NOMO-1 treated with dmso at 0.1 percent for 144 hours (cell line): ENCODE data around the gene FAM3B.
"Not testable (repeated sequence)": the region's sequence is repeated elsewhere in the genome, so short reads cannot be mapped to it uniquely, and the experiment has no call there.

Experiments used
- DNase-seq: peaks from one replicate; lab custom pipeline; 2025; ENCODE audit not compliant: unreplicated experiment; lab: John Stamatoyannopoulos, UW

FAM3B gene

DNA sequence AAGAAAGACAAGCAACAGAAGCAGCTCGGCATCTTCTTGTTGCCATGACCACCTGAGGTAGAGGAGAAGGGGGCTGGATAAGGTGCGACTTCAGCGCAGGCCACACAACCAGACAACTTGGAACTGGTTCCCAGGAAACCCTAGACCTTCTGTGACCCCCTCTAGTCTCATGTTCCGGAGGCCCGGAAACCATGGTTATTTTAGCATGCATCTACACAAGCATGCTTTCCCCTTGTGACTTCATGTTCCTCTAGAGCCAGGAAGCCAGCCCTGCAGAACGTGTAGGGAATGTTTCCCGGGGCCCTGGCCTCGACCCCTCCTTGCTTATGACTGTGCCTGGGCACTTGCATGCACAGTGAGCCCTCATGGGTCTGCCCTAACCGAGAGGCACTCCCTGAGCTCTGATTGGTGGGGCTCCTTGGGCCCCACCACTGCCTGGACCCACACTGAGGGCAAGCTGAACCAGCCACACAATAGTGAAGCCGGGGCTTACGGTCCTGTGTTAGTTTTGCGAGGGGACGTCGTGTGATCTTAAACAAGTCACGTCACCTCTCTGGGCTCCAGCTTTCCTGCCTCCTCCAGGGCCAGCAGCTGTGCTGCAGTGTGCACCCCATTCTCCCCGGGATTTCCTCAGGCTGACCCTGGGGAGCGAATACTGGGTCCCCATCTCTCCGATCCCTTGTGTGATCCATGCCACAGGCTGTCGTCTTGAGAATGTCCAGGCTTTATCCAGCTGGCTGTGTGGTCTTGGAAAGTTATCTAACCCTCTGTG, 33.2 kb downstream of the FAM3B start:
- no peak for DNase-seq

DNA sequence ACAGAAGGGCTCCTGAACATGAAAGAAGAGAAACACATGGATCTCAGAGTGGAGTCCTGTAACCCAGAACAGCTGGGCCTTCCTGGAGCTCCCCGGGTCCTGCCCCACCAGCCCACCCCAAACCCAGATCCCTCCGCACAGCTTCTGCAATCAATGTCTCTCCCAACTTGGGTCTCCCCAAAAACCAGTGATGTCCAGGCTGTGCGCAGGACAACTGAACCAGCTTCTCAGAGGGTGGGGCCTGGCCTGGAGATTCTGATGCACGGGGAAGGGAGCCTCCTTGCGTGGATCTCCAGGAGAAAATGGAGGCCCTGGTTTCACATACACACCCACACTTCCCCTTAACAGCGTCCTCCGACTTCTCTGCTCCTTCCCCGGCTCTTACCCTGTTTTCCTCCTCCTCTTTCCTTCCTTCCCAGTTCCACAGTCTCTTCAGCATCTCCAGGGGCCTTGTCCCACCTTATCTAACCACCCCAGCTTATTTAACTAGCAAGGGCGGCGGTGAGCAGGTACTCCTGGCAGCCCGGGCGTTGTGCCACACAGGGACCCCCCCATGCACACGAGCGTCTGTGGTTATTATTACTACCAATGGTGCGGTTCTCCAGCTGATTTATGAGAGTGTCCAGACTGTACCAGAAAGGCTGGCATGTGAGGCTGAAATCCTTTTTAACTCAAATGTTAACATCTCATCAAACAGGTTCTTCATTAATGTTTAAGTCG, 34.0 kb downstream of the FAM3B start:
- no peak for DNase-seq

DNA sequence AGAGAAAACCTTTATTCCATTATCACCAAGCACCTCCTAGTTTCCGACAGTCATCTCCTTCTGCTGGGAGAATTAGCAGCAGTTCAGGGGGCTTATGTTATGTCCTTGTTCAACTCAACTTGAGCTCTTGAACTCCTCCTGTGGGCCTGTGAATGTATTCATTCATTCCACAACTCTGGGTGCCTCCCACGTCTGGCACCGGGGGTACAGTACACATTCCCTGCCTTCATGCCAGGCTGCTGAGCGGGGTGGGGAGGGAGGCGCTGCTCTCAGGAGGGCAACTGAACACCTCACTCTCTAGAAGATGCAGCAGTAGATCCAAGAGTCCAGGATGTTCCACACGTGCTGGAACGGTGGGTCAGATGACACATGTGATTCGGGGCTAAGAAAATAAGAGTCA, 40.9 kb downstream of the FAM3B start:
- DNase-seq: no peak

DNA sequence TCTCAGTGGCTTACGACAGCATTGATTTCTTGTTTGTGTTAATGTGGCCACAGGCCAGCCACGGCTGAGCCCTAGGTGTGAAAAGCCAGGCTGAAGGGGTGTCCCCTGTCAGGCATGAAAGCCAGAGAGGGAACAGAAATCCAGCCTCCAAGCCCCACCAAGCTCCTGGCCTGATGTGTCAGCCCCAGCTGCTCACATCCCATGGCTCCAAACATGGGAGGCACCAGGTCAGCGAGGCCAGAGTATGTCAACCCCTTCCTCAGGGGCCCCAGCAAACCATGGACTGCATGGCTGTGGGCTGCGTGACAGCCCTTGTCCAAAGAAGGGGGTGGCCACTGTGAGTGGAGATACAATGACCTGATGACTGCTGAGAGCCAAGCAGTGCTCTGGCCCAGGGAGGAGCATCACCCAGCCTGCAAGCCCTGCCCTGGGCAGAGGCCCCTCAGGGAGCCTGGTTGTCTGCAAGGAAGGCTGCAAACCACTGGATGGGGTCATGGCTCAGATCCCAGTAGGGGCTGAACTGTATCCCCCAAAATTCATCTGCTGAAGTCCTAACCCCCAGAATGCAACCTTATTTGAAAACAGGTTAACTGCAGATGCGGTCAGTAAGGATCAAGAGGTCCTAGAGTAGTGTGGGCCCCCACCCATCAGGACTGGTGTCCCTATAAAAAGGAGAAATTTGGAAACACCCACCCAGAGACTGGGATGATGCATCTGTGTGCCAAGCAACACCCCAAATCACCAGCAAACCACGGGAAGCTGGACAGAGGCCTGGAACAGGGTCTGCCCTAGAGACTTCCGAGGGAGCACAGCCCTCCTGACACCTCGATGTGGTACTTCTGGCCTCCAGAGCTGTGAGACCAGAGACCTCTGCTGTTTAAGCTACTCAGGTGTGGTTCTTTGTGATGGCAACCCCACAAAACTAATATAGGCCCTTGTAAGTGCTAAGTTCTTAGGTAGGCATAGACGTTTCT, 41.9 kb downstream of the FAM3B start:
- DNase-seq: no peak

DNA sequence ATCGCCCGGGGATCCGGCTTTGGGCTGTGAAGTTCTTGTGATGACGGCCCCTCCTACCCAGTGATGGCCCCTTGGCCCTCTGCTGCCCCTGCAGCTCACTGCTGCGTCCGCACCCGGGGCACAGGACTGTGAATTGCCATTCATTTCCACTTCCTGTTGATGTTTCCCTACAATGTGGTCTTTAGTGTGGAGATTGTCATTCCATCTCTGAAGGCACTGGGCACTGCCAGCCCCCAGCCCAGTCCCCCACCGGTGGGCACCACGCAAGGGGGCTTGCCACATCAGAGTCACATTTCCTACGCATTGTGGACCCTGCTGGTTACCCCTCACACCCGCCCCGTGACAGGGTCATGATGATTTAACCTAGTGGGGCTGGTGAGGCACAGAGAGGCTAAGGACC, 42.7 kb downstream of the FAM3B start:
- no peak for DNase-seq

DNA sequence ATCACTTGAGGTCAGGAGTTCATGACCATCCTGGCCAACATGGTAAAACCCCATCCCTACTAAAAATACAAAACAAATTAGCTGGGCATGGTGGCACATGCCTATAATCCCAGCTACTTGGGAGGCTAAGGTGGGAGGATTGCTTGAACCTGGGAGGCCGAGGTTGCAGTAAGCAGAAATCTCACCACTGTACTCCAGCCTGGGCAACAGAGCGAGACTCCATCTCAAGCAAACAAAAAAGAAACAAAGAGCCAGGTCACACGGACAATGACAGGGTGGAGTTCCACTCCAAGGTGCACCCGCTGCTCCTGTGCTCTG, 43.1 kb downstream of the FAM3B start:
- DNase-seq: not testable (repeated sequence)

DNA sequence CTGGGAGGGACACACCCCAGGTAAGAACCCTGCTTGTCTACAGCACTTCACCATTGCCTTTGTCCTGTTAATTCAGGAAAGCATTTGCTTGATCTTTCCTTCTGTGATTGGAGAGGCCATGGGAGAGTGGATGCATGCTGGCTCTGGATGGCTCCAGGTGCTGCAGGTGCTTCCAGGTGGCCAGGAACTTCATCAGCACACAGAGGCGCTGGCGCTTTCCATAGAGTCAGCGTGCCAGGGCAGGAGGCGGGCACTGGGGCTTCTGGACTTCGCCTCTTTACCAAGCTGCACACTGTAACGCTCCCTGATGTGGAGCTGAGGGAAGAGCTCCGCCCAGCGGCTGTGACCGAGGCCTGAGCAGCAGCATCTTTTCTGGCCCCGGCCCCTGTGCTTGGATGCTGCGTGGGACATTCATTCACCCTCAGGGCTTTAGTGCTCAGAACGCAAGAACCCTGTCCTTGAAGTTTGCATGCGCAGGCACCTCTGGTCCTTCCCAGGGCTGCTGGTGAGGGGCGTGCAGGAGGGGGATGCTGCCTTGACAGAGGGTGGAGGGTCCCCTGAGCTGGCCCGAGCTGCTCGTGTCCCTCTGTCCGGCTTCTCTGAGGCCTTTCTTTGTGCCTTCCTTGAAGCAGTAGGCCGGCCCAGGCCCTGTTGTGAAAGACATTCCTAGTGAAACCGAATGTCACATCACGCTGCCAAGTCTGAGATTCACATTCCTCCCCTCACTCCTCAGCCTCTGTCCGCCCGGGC, 43.6 kb downstream of the FAM3B start:
- DNase-seq: no peak

DNA sequence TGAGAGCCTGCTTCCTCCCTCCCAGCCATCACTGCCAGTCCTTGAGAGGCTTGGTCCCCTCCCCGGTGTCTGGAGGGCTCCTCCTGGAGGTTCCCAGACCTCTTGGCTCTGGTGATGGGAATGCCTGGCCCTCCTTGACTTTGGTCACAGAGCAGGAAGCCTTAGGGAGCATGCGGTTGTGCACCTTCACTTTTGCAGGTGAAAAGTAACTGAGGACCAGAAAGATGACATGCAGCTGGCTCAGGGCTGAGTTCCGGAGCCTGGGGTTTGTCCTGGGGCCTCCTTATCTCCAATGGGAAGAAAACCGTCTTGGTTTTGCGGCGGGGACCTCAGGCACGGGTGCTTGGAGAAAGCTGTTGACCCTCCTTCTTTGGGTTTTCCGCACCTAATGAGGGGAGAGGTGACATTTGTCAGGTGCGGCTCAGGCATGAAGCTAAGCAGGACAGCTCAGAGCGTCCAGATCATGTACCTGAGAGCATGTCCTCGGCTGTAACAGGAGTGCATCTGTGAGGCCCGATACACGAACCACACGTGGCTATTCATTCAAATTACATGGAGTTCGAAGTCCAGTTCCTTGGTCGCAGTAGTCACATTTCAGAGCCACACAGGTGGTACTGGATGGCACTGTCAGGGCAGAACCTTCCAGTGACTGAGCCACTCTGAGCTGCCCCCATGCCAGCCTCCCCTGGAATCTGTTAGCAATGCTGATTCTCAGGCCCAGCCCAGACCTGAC, 44.6 kb downstream of the FAM3B start:
- DNase-seq: no peak

DNA sequence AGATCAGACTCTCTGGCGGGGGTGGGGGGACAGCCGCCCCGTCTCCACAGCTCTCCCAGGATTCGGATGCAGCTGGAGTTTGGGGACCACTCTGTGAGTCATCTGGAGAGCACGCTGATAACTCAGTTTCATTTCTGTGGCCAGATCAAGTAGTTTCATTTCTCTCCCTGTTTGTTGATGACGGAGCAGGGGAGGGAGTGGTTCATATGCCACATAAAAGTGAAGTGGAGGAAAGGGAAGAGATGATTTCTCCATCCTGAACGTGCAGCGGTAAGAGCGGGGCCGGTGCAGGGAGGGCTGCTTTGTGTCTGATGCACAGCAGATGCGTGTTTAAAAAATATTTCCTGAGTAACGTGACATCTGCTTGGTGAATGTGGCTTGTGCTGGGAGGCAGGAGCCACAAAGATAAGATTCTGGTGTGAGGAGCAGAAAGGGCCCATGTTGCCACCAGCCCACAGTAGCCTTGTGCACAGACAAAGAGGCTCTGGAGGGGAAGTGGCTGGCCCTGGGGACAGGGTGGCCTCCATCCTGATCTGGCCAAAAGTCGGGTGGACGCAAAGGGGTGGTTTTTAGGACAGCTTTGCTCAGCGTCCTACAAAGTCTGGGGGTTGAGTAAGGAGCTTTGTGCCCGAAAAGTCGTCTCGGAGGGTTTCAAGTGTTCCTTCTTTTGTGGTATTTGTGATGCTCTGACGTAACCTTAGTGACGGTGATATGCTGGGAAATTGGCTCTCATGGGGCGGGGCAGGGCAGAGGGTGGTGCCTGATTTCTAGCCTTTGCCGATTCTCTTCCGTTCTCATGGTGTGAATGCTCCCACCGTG, 45.4 kb downstream of the FAM3B start, which contains the start of gene MX2:
TSS of gene MX2 (plus strand) at position 242 of the 819 bp plus-strand sequence. CDS start 14,880 bp downstream, outside the sequence.
- peak; percentile 84 for DNase-seq

DNA sequence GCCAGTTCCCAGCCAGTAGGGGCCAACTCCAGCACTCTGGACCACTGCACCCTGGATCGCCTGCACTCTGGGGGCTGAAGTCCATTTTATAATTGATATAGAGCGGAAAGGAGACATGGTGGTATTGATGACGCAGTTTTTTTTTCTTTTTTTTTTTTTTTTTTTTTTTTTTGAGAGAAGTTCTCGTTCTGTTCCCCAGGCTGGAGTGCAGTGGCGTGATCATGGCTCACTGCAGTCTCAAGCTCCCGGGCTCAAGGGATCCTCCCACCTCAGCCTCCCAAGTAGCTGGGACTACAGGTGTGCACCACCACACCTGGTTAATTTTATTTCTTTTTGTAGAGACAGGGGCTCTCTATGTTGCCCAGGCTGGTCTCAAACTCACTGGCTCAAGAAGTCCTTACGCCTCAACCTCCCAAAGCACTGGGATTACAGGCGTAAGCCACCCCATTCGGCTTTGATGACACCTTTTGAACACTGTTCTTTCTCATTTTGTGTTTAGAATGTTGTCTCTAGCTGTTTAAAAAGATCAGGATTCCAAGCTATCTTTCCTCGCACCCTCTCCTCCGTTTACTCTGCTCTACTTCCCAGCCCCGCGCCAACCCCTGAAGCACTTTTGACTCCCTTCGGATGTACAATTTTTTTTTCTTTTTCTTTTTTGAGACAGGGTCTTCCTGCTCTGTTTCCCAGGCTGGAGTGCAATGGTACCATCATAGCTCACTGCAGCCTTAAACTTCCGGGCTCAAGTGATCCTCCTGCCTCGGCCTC, 46.2 kb downstream of the FAM3B start:
- no peak for DNase-seq

DNA sequence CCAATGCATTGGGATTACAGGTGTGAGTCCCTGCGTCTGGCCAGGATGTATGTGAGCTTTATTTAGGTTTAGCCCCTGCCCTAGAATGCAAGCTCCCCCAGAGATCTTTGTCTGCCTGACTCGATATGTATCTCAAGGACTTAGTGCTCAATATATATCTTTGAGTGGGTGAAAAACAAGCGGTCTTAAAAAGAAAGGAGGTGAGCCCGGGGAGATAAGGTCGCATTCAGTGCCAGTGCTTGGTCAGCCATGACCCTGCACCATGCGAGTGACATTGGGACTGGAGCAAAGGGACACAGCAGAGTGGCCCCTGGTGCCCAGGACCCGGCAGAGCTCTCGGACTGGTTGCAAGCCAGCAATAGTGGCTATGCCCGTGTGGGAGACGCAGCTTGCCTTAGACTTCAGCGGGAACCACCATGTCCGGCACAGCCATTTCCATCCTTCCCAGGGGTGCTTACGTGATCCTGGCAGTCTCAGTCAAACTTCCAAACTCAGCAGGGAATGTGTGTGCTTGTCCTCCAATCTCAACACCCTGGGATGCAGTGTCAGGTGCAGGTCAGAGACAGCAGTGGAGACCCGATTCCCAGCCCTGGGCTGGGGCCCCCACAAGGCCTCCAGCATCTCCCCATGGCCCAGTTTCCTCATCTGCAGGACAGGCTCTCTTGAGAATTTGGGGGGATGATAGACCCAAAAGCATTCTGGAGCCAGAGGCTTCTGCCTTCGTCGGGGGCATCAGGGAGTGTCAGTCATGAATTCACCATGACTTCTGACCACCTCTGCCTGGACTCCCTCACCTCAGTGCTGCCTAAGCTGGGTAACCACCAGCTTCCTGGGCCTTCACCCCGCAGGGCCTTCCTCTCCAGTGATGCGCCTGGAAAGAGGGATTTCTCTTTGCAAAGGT, 47.0 kb downstream of the FAM3B start:
- no peak for DNase-seq

DNA sequence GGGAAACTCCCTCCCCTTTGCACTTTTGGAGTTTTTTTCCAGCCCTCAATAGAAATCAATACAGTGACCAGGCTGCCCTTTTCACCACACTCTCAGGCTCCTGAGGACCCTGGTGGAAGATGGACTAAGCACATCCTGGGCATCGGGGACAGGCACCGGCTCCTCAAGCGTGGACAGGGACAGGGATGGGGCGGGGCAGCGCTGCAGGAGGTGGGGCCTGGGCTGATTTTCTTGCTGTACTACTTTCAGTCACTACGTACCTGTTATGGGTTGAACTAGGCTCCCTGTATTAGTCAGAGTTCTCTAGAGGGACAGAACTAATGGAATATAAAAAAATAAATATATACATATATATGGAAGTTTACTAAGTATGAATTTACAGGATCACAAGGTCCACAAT, 47.7 kb downstream of the FAM3B start:
- no peak for DNase-seq

DNA sequence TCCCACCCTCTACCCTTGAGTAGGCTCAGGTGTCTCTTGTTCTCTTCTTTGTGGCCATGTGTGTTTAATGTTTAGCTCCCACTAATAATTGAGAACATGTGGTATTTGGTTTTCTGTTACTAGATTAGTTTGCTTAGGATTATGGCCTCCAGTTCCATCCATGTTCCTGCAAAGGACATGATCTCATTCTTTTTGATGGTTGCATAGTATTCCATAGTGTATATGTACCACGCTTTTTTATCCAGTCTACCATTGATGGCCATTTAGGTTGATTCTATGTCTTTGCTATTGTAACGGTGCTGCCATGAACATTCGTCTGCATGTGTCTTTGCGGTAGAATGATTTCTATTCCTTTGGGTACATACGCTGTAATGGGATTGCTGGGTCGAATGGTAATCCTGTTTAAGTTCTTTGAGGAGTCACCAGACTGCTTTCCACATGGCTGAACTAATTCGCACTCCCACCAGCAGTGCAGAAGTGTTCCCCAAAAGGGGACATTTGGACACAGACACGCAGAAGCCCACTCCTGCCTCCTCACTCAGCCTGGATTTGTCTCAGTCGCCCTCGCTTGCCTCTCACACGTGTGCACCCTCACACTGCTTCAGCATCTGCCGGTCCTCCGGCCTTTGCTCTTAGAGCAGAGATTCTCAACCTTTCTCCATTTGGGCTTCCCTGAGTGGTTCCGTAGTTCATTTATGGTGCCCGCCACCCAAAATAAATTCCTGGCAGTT, 48.9 kb downstream of the FAM3B start:
- DNase-seq: no peak

DNA sequence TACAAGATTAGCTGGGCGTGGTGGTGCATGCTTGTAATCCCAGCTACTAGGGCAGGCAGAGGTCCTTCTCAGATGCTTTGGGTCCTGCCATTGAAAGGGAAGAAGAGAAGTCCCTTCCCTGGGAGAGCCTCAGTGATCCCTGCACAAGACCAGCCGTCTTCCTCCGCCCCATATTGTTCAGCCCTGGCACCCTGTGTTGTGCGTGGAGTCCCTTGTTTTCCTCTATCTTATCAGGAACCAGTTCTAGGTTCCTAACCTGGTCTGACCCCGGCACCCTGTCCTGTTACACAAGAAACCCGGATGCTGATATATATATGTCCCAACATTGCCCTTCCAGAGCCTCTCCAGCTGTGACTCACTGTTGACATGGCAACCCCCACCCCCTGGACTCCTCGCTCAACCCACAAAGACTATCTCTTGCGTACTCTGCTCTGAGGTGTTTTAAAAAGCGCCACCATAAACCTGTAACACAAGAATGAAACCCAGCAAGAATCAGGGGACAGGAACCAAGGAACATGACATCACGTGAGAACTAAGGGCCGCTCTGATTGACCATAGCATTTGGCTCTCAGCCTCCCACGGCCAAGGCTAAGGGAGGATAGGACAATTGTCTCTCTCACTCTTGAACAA, 50.0 kb downstream of the FAM3B start:
- peak; percentile 85 for DNase-seq

DNA sequence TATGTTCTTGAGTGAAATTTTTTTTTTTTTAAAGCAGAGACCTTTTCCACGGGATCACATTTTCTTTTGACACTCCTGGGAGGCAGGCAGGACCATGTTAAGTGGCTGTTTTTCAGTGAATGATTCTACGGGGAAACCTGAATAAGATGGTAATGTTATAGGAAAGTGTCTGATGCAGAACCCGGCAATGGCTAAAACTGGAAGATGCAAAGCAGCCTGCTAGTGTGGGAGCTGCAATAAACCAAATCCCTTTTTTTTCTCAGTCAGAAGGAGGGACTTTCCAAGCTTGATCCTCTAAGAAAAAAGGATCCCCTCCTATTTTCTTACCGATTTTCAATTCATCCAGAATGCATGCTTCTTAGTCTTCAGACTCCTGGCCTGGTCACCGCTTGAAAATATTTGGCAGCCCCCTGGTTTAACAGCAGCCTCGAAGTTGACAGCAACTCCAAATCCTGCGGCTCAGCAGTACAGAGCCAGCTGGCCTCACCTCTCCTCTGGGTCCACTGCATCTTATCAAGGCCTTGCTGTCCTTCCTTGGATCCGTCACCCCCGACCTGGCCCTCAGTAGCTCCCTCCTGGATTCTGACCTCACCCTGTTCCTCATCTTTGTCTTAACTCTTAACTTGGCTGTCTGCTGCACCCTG, 50.8 kb downstream of the FAM3B start:
- no peak for DNase-seq
